ENCODE measurements around the gene SNUPN. TPM values are rescaled to one million over a fixed set of nuclear protein-coding genes. Genes with fewer than 3 reads are reported as not detected.

The SNUPN gene
- total and polyA plus RNA-seq, 2 of the 8 experiments (the other 6 are each of a cell fraction or from before 2014, with no cell fraction given): 13.3 to 28.2 TPM

- Histone ChIP-seq H4K91ac (replicated peaks; ENCODE audit: insufficient read length, low read length) (no peak overlapping the region), H3K79me2 (ENCODE audit: control insufficient read depth in 1 of 2, insufficient read depth in 2 of 2, low read length in 2 of 2) (no peaks in the 10 kb centered on the region), H3K9ac (replicated peaks in 1 of 4; ENCODE audit: extremely low read depth in 1 of 4, low read depth in 3 of 4, low read length in 3 of 4) (peak overlapping the region in 1 of 4 experiments; percentile 43; a peak in 1 of 7 replicates), H3K79me1 (ENCODE audit: low read depth, low read length) (no peaks in the 10 kb centered on the region; the same call in 1 of the 2 replicates), H3K4me3 (ENCODE audit: extremely low read depth in 1 of 4, insufficient read depth in 2 of 4, low read depth in 3 of 4, low read length in 4 of 4) (no peak overlapping the region), H3K23ac (ENCODE audit: insufficient read length) (no peak overlapping the region), H4K8ac (ENCODE audit: extremely low read depth, insufficient read depth, low read length) (no peak overlapping the region), H2AK5ac (ENCODE audit: low read depth, low read length) (no peak overlapping the region), H2BK120ac (replicated peaks; ENCODE audit: low read depth, low read length) (no peak overlapping the region), H3K14ac (ENCODE audit: insufficient read length) (no peak overlapping the region), H3K23me2 (ENCODE audit: low read depth, low read length) (no peaks in the 10 kb centered on the region; the same call in 1 of the 2 replicates), H2BK20ac (ENCODE audit: low read length) (no peak overlapping the region), H4K5ac (ENCODE audit: insufficient read length, low read depth, low read length) (no peak overlapping the region), H2BK5ac (ENCODE audit: low read depth, low read length) (no peak overlapping the region), H3K27ac (ENCODE audit: low read depth, low read length) (no peak overlapping the region), H3K18ac (ENCODE audit: extremely low read depth, low read length) (no peak overlapping the region), H3K4me2 (ENCODE audit: insufficient read depth in 1 of 2, low read depth in 2 of 2, low read length in 2 of 2) (no peak overlapping the region), H3K36me3 (ENCODE audit: control insufficient read depth in 2 of 4, insufficient read depth in 4 of 4, low read length in 3 of 4) (no peaks in the 10 kb centered on the region), H4K20me1 (replicated peaks in 1 of 2; ENCODE audit: control insufficient read depth in 1 of 2, insufficient read depth in 2 of 2, low read length in 2 of 2) (peaks cover 0 to 8% of the 10 kb centered on the region in 2 experiments), H3K4me1 (replicated peaks in 1 of 4; ENCODE audit: control insufficient read depth in 3 of 4, insufficient read depth in 4 of 4, low read length in 3 of 4) (peaks cover 0 to under 1% (median under 1%) of the 10 kb centered on the region in 4 experiments; a peak in 4 of 7 replicates), H3K9me3 (ENCODE audit: insufficient read depth in 2 of 2, low read depth in 1 of 2, low read length in 1 of 2) (no peaks in the 10 kb centered on the region), H3K27me3 (replicated peaks in 1 of 4; ENCODE audit: control insufficient read depth in 3 of 4, extremely low read depth in 1 of 4, insufficient read depth in 3 of 4, low read length in 3 of 4) (peaks cover 0 to 3% (median 0%) of the 10 kb centered on the region in 4 experiments; a peak in 1 of 7 replicates), H3K4ac (replicated peaks; ENCODE audit: insufficient read length, low read depth, low read length) (no peak overlapping the region), H3K56ac (replicated peaks; ENCODE audit: insufficient read length, low read depth, low read length) (no peak overlapping the region), H2AFZ (ENCODE audit: low read length) (no peak overlapping the region), H2BK12ac (ENCODE audit: low read depth, low read length) (no peak overlapping the region), H2BK15ac (ENCODE audit: low read length) (no peak overlapping the region)
- WGBS, 2 experiments (ENCODE audit: extremely low coverage in 1 of 2, insufficient coverage in 1 of 2, insufficient read length in 1 of 2, insufficient replicate concordance in 2 of 2, low coverage in 1 of 2, low lambda C conversion rate in 2 of 2, missing lambda C conversion rate in 1 of 2): 91% methylated on average over 15 of the region's 15 CpGs; no CpG with 5 or more reads in 1 of the 2 experiments
- CTCF ChIA-PET (ENCODE audit: partially characterized antibody): interaction anchor here (0.6 to 7.4 kb wide), 7 partner anchors 10 to 141 kb away, joined by 3 to 60 read pairs (median 3); no protein-coding TSS in a partner anchor
- DNase-seq (ENCODE audit: low read depth in 1 of 2, low spot score in 2 of 2) (no peak), FAIRE-seq (no peak)
- TF ChIP-seq SRF (IDR thresholded peaks at IDR 0.05; ENCODE audit: low read depth, low read length) (no peak), ZNF274 (IDR thresholded peaks at IDR 0.05; ENCODE audit: borderline replicate concordance, extremely low read depth, low read length) (no peak), SP4 (IDR thresholded peaks at IDR 0.05; ENCODE audit: low read length) (no peak), TAF1 (IDR thresholded peaks at IDR 0.05; ENCODE audit: low read depth, low read length) (no peak), PHF8 (conservative IDR thresholded peaks at IDR 0.05; ENCODE audit: low read depth, low read length) (no peak), E2F6 (IDR thresholded peaks at IDR 0.05) (no peak), YY1 (IDR thresholded peaks at IDR 0.05; ENCODE audit: low read depth, low read length) (no peak)
- POLR2A ChIA-PET (ENCODE audit: partially characterized antibody): interaction anchor here (0.8 to 2.6 kb wide), 4 partner anchors 11 to 20 kb away, joined by 3 to 9 read pairs (median 4); partner anchors contain the start of gene SNX33
These were observed 41.4 kb upstream of the SNUPN start for GRCh38 chr15:75666823-75667501.

Measured in H1 (cell line).